NCI-H1417 (cell line): Measurements from ENCODE around the gene RNASE1.
"Not testable (repeated sequence)": the region's sequence is repeated elsewhere in the genome, so short reads cannot be mapped to it uniquely, and the experiment has no call there.

Source experiments
- DNase-seq, 3 experiments: peaks; one replicate each; lab custom pipeline; 2025; lab: John Stamatoyannopoulos, UW

RNASE1 gene

GRCh38 chr14:20802341-20803084, at the start of gene RNASE1:
TSS of gene RNASE1 (minus strand) at chr14:20802844. CDS start at chr14:20802068, 776 bp downstream.
- DNase-seq, result no peak

- no peak for DNase-seq
Observed at GRCh38 chr14:20848955-20849570, 46.4 kb upstream of the RNASE1 start.

- no peak for DNase-seq
Observed at GRCh38 chr14:20848316-20848954, 45.8 kb upstream of the RNASE1 start.

GRCh38 chr14:20846560-20846959, 43.9 kb upstream of the RNASE1 start:
- DNase-seq, result no peak

- DNase-seq, result no peak
Observed at GRCh38 chr14:20841096-20841495, 38.5 kb upstream of the RNASE1 start.

- no peak for DNase-seq
Observed at GRCh38 chr14:20837831-20838230, 35.2 kb upstream of the RNASE1 start.

GRCh38 chr14:20836668-20837338, 34.2 kb upstream of the RNASE1 start:
- DNase-seq, result no peak

- no peak for DNase-seq
Observed at GRCh38 chr14:20834899-20835298, 32.3 kb upstream of the RNASE1 start.

GRCh38 chr14:20830831-20831230, 28.2 kb upstream of the RNASE1 start:
- no peak for DNase-seq

GRCh38 chr14:20828024-20828694, 25.5 kb upstream of the RNASE1 start:
- DNase-seq, result not testable (repeated sequence)

- DNase-seq, result no peak
Observed at GRCh38 chr14:20827326-20827725, 24.7 kb upstream of the RNASE1 start.

- not testable (repeated sequence) for DNase-seq
Observed at GRCh38 chr14:20826666-20827065, 24.0 kb upstream of the RNASE1 start.

- DNase-seq, result no peak
Observed at GRCh38 chr14:20823859-20824258, 21.2 kb upstream of the RNASE1 start.

- DNase-seq, result not testable (repeated sequence)
Observed at GRCh38 chr14:20821521-20822108, 19.0 kb upstream of the RNASE1 start.

- DNase-seq, result no peak
Observed at GRCh38 chr14:20820063-20820904, 17.6 kb upstream of the RNASE1 start.

GRCh38 chr14:20818861-20819260, 16.2 kb upstream of the RNASE1 start:
- DNase-seq, result no peak

- DNase-seq, result not testable (repeated sequence)
Observed at GRCh38 chr14:20815946-20816345, 13.3 kb upstream of the RNASE1 start.

- no peak for DNase-seq
Observed at GRCh38 chr14:20811986-20812975, 9.6 kb upstream of the RNASE1 start.

GRCh38 chr14:20809917-20810316, 7.3 kb upstream of the RNASE1 start:
- DNase-seq, result no peak

- DNase-seq, result no peak
Observed at GRCh38 chr14:20808162-20808483, 5.5 kb upstream of the RNASE1 start.
